Progenitor cell of endocrine pancreas (in vitro differentiated cells): ENCODE results near the gene NFATC2. TPM values are rescaled to one million over a fixed set of nuclear protein-coding genes. Genes with fewer than 3 reads are reported as not detected.

ENCODE experiments used
- DNase-seq: peaks from one replicate; pipeline ENCODE4 v3.0.0; 2021; ENCODE audit warnings: low spot score; ENCODE audit not compliant: unreplicated experiment
- H3K27ac Mint-ChIP-seq: 2 replicates; pipeline ENCODE4 v1.8.0; 2021; ENCODE audit warnings: mild to moderate bottlenecking, moderate library complexity, mixed read lengths
- H3K27me3 Mint-ChIP-seq: 2 replicates; pipeline ENCODE4 v1.8.0; 2021; ENCODE audit warnings: mixed read lengths
- H3K36me3 Mint-ChIP-seq: 2 replicates; pipeline ENCODE4 v1.8.0; 2022; ENCODE audit warnings: mixed read lengths; ENCODE audit not compliant: insufficient read depth
- H3K4me1 Mint-ChIP-seq: 2 replicates; pipeline ENCODE4 v1.8.0; 2021; ENCODE audit warnings: low read depth, mixed read lengths
- H3K4me3 Mint-ChIP-seq: 2 replicates; pipeline ENCODE4 v1.8.0; 2021; ENCODE audit warnings: low read depth, mild to moderate bottlenecking, moderate library complexity, mixed read lengths
- H3K9me3 Mint-ChIP-seq: 2 replicates; pipeline ENCODE4 v1.8.0; 2021; ENCODE audit warnings: low read depth, mixed read lengths
- CTCF ChIP-seq: fragments of 200-600 bp; sonication (generic); IDR thresholded peaks from one replicate; pipeline ENCODE4 v1.5.0; 2021; ENCODE audit warnings: antibody characterized with exemption, mild to moderate bottlenecking; ENCODE audit not compliant: unreplicated experiment
- total RNA-seq: library from RNA; stranded (reverse); gene quantifications from 2 replicates; pipeline ENCODE4 v1.2.1, GENCODE V29; 2021

The NFATC2 gene
- total RNA-seq, 1 donor from 2014 or later: 11.2 TPM

GRCh38 chr20:51387125-51387875 lies 155.2 kb downstream of the NFATC2 start:
- Mint-ChIP-seq H3K9me3 (no peaks in the 10 kb centered on the region), H3K27me3 (peaks cover 15% of the 10 kb centered on the region), H3K4me1 (peaks cover 40% of the 10 kb centered on the region), H3K4me3 (no peak overlapping the region), H3K36me3 (peaks cover 2% of the 10 kb centered on the region), H3K27ac (peak overlapping the region; percentile 60)
- TF ChIP-seq CTCF: no peak
- DNase-seq: no peak

- no peak for DNase-seq
- Mint-ChIP-seq H3K9me3 (no peaks in the 10 kb centered on the region), H3K27me3 (peaks cover 20% of the 10 kb centered on the region), H3K36me3 (peaks cover 2% of the 10 kb centered on the region), H3K4me1 (peaks cover 44% of the 10 kb centered on the region), H3K27ac (no peak overlapping the region), H3K4me3 (no peak overlapping the region)
- no peak for TF ChIP-seq CTCF
Observed at GRCh38 chr20:51386586-51386985, 155.9 kb downstream of the NFATC2 start.

- no peak overlapping the region for H3K4me3 Mint-ChIP-seq
- H3K27ac Mint-ChIP-seq: no peak overlapping the region
- H3K36me3 Mint-ChIP-seq: no peaks in the 10 kb centered on the region
- H3K9me3 Mint-ChIP-seq: no peaks in the 10 kb centered on the region
- TF ChIP-seq CTCF: peak; percentile 48
- peaks cover 43% of the 10 kb centered on the region for H3K4me1 Mint-ChIP-seq
- DNase-seq: no peak
- peaks cover 24% of the 10 kb centered on the region for H3K27me3 Mint-ChIP-seq
Observed at GRCh38 chr20:51385646-51386530, 156.6 kb downstream of the NFATC2 start.

GRCh38 chr20:51384875-51385274 lies 157.6 kb downstream of the NFATC2 start:
- no peak overlapping the region for H3K4me3 Mint-ChIP-seq
- H3K27ac Mint-ChIP-seq: no peak overlapping the region
- no peaks in the 10 kb centered on the region for H3K36me3 Mint-ChIP-seq
- peaks cover 38% of the 10 kb centered on the region for H3K4me1 Mint-ChIP-seq
- peaks cover 29% of the 10 kb centered on the region for H3K27me3 Mint-ChIP-seq
- no peak for TF ChIP-seq CTCF
- DNase-seq: no peak
- no peaks in the 10 kb centered on the region for H3K9me3 Mint-ChIP-seq

GRCh38 chr20:51383891-51384510 lies 158.5 kb downstream of the NFATC2 start:
- no peak overlapping the region for H3K27ac Mint-ChIP-seq
- no peaks in the 10 kb centered on the region for H3K9me3 Mint-ChIP-seq
- no peak for TF ChIP-seq CTCF
- H3K4me3 Mint-ChIP-seq: no peak overlapping the region
- H3K36me3 Mint-ChIP-seq: no peaks in the 10 kb centered on the region
- H3K4me1 Mint-ChIP-seq: peaks cover 34% of the 10 kb centered on the region
- no peak for DNase-seq
- peaks cover 32% of the 10 kb centered on the region for H3K27me3 Mint-ChIP-seq
